SH-SY5Y (cell line): ENCODE measurements around the gene RUSC1.

Source experiments
- GATA2 ChIP-seq: IDR thresholded peaks from 2 replicates; pipeline ENCODE4 v1.6.1; 2011; ENCODE audit warnings: mild to moderate bottlenecking, low read depth, low read length
- GATA3 ChIP-seq: IDR thresholded peaks from 2 replicates; pipeline ENCODE4 v1.6.1; 2011; ENCODE audit warnings: low read depth, mild to moderate bottlenecking, low read length, moderate library complexity

DNA sequence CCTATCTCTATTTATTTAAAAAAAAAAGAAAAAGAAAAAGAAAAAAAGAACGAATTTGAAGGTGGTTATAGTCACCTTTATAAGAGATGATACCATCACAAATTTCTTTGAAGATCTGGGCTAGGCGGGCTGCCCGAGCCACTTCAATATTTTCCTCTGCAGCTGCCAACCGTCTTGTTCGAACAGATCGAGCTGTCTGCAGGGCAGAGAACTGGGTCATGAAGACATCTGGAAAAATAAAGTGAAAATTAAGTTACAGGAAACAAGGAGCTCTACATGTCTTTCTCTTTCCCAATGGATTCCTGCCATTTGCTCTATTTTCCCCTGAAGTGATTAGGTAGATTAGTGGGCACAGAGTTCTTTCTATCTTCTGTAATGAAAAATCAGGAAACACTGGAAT lies 31.9 kb downstream of the RUSC1 start:
- TF ChIP-seq GATA2 (no peak), GATA3 (no peak)
